H9 (cell line): ENCODE data around the gene CNTFR. TPM values are rescaled to one million over a fixed set of nuclear protein-coding genes. Genes with fewer than 3 reads are reported as not detected.

Experiments used
- DNase-seq: peaks from one replicate; pipeline ENCODE4 v3.0.0-alpha.2; 2017
- H2AFZ ChIP-seq: one replicate; pipeline ENCODE4 v1.6.1; 2013; ENCODE audit warnings: mild to moderate bottlenecking, low read length, control low read depth, moderate library complexity
- H2AK5ac ChIP-seq: 2 replicates; pipeline ENCODE4 v1.6.1; 2013; ENCODE audit warnings: low read length, control low read depth, mixed read lengths; ENCODE audit not compliant: insufficient read length
- H2BK120ac ChIP-seq: one replicate; pipeline ENCODE4 v1.6.1; 2013; ENCODE audit warnings: low read depth, mild to moderate bottlenecking, low read length, control low read depth, inconsistent platforms; ENCODE audit not compliant: poor library complexity, severe bottlenecking
- H2BK12ac ChIP-seq: 2 replicates; pipeline ENCODE4 v1.6.1; 2013; ENCODE audit warnings: low read length, control low read depth, mixed read lengths, low read depth; ENCODE audit not compliant: insufficient read length
- H2BK15ac ChIP-seq: 2 replicates; pipeline ENCODE4 v1.6.1; 2013; ENCODE audit warnings: low read depth, low read length, control low read depth
- H2BK20ac ChIP-seq: one replicate; pipeline ENCODE4 v1.6.1; 2013; ENCODE audit warnings: low read depth, mild to moderate bottlenecking, low read length, control low read depth, inconsistent platforms; ENCODE audit not compliant: poor library complexity, severe bottlenecking
- H2BK5ac ChIP-seq: 2 replicates; pipeline ENCODE4 v1.6.1; 2013; ENCODE audit warnings: low read length, control low read depth, mixed read lengths; ENCODE audit not compliant: insufficient read length
- H3K14ac ChIP-seq: 2 replicates; pipeline ENCODE4 v1.6.1; 2013; ENCODE audit warnings: low read length, control low read depth; ENCODE audit not compliant: insufficient read depth
- H3K18ac ChIP-seq: 2 replicates; pipeline ENCODE4 v1.6.1; 2013; ENCODE audit warnings: low read depth, mild to moderate bottlenecking, mixed read lengths, low read length, control low read depth; ENCODE audit not compliant: insufficient read length
- H3K23ac ChIP-seq: 2 replicates; pipeline ENCODE4 v1.6.1; 2013; ENCODE audit warnings: low read length, control low read depth, mixed read lengths, low read depth; ENCODE audit not compliant: insufficient read length
- H3K23me2 ChIP-seq: 2 replicates; pipeline ENCODE4 v1.6.1; 2013; ENCODE audit warnings: low read depth, mild to moderate bottlenecking, mixed read lengths, low read length, control low read depth; ENCODE audit not compliant: insufficient read length, poor library complexity, severe bottlenecking
- H3K27ac ChIP-seq: 2 replicates; pipeline ENCODE4 v1.5.1; 2013; ENCODE audit warnings: low read length, control low read depth, mixed read lengths, low read depth; ENCODE audit not compliant: insufficient read length
- H3K27me3 ChIP-seq: 2 replicates; pipeline ENCODE4 v1.6.1; 2013; ENCODE audit warnings: low read length, control low read depth, inconsistent platforms; ENCODE audit not compliant: insufficient read depth
- H3K4ac ChIP-seq: 2 replicates; pipeline ENCODE4 v1.6.1; 2013; ENCODE audit warnings: low read depth, mild to moderate bottlenecking, control low read depth, inconsistent platforms, low read length, moderate library complexity
- H3K4me1 ChIP-seq: 2 replicates; pipeline ENCODE4 v1.6.1; 2013; ENCODE audit warnings: low read length, control low read depth, inconsistent platforms; ENCODE audit not compliant: insufficient read depth
- H3K4me2 ChIP-seq: 2 replicates; pipeline ENCODE4 v1.6.1; 2013; ENCODE audit warnings: low read length, control low read depth, mixed read lengths; ENCODE audit not compliant: insufficient read length, insufficient read depth
- H3K56ac ChIP-seq: 2 replicates; pipeline ENCODE4 v1.6.1; 2013; ENCODE audit warnings: low read depth, mild to moderate bottlenecking, mixed read lengths, low read length, control low read depth; ENCODE audit not compliant: insufficient read length
- H3K79me1 ChIP-seq: 2 replicates; pipeline ENCODE4 v1.6.1; 2013; ENCODE audit warnings: low read depth, mild to moderate bottlenecking, moderate library complexity, low read length, control low read depth, inconsistent platforms; ENCODE audit not compliant: insufficient read depth, poor library complexity, severe bottlenecking
- H3K79me2 ChIP-seq: 2 replicates; pipeline ENCODE4 v1.6.1; 2013; ENCODE audit warnings: low read length, control low read depth, inconsistent platforms; ENCODE audit not compliant: insufficient read depth
- H3K9ac ChIP-seq: 2 replicates; pipeline ENCODE4 v1.6.1; 2013; ENCODE audit warnings: low read length, control low read depth, mixed read lengths; ENCODE audit not compliant: insufficient read length; ENCODE audit errors: extremely low read depth
- H3K9me3 ChIP-seq: one replicate; pipeline ENCODE4 v1.6.1; 2013; ENCODE audit warnings: low read depth, low read length, inconsistent platforms; ENCODE audit not compliant: control insufficient read depth
- H3T11ph ChIP-seq: one replicate; pipeline ENCODE4 v1.6.1; 2013; ENCODE audit warnings: mild to moderate bottlenecking, low read length, control low read depth, inconsistent platforms
- H4K20me1 ChIP-seq: one replicate; pipeline ENCODE4 v1.6.1; 2013; ENCODE audit not compliant: control insufficient read depth, insufficient read length, insufficient read depth
- H4K5ac ChIP-seq: 2 replicates; pipeline ENCODE4 v1.6.1; 2013; ENCODE audit warnings: low read depth, mild to moderate bottlenecking, mixed read lengths, low read length, control low read depth; ENCODE audit not compliant: insufficient read length
- H4K8ac ChIP-seq: replicated peaks from 2 replicates; pipeline ENCODE4 v1.6.1; 2013; ENCODE audit warnings: low read length, control low read depth, mixed read lengths, low read depth; ENCODE audit not compliant: insufficient read length
- H4K91ac ChIP-seq: 2 replicates; pipeline ENCODE4 v1.6.1; 2013; ENCODE audit warnings: low read depth, mild to moderate bottlenecking, moderate library complexity, mixed read lengths, low read length, control low read depth; ENCODE audit not compliant: insufficient read length
- H3K27ac Mint-ChIP-seq, 3 experiments: 2 replicates in 2 of 3; 3 replicates in 1 of 3; pipeline ENCODE4 v1.8.0; 2020 to 2021; ENCODE audit warnings: mixed read lengths in 3 of 3, mild to moderate bottlenecking in 1 of 3, moderate library complexity in 1 of 3
- H3K27me3 Mint-ChIP-seq: 2 replicates; pipeline ENCODE4 v1.8.0; 2021; ENCODE audit warnings: low read depth, mild to moderate bottlenecking, moderate library complexity, mixed read lengths
- H3K36me3 Mint-ChIP-seq, 3 experiments: 2 replicates in 2 of 3; 3 replicates in 1 of 3; pipeline ENCODE4 v1.8.0; 2020 to 2021; ENCODE audit warnings: low read depth in 3 of 3, mixed read lengths in 3 of 3; ENCODE audit not compliant: insufficient read depth in 1 of 3
- H3K4me1 Mint-ChIP-seq, 2 experiments: 2 replicates each; pipeline ENCODE4 v1.8.0; 2020; ENCODE audit warnings: mixed read lengths in 2 of 2
- H3K4me3 Mint-ChIP-seq, 2 experiments: 2 replicates in 1 of 2; 3 replicates in 1 of 2; pipeline ENCODE4 v1.8.0; 2020 to 2021; ENCODE audit warnings: mild to moderate bottlenecking in 2 of 2, mixed read lengths in 2 of 2, moderate library complexity in 1 of 2
- H3K9me3 Mint-ChIP-seq, 2 experiments: 2 replicates in 1 of 2; 3 replicates in 1 of 2; pipeline ENCODE4 v1.8.0; 2020; ENCODE audit warnings: mild to moderate bottlenecking in 2 of 2, mixed read lengths in 2 of 2, moderate library complexity in 1 of 2
- WGBS: extraction: QIAGEN DNeasy Blood & Tissue Kit; methylation state at CpG from one replicate; pipeline ENCODE4 v1.1.7; 2013; ENCODE audit warnings: missing lambda C conversion rate, low lambda C conversion rate, mixed read lengths; ENCODE audit not compliant: insufficient read length; ENCODE audit errors: extremely low coverage; 5-methylcytosine and 5-hydroxymethylcytosine counted together
- total RNA-seq: library from RNA; stranded (reverse); gene quantifications from 2 replicates; pipeline ENCODE4 v1.2.1, GENCODE V29; 2021
- TF ChIP-seq, protein P1 (sequence below): fragments of 200-600 bp; sonication (generic); conservative IDR thresholded peaks from 3 replicates; pipeline ENCODE4 v1.8.0; 2021; ENCODE audit warnings: antibody characterized with exemption, mild to moderate bottlenecking

The CNTFR gene
- total RNA-seq, 1 experiment from 2014 or later, result 0.55 TPM

DNA sequence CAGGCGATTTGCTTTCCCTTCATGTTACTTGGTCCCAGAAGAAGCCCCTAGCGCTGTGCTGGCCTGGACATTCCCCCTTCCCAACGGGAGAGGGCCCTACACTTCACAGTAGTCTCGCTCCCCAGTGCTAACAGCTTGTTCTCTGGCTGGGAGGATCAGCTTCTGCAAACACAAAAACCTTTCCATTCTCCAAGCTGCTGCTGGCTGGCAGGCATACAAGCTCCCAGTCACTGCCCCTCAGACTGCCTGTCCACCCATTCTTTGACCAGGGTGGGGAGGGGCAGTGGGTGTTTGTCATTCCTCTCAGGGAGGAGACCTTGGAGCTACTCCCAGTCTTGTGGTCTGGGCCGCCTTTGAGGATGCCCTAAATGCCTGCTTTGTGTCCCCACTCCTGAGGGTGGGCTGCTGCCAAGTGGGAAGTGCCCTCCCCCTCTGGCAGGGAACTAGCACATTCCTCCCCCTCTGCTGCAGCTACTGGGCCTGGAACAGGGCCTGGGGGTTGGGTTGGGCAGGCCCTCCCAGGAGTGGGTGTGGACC lies 87.6 kb downstream of the CNTFR start:
- Histone ChIP-seq H2BK15ac (no peak overlapping the region), H2BK12ac (no peak overlapping the region), H3K9ac (no peak overlapping the region), H4K5ac (no peak overlapping the region), H3K27me3 (no peaks in the 10 kb centered on the region), H2AK5ac (no peak overlapping the region), H3K23ac (no peak overlapping the region), H3K79me2 (no peaks in the 10 kb centered on the region), H3K4ac (no peak overlapping the region), H4K91ac (no peak overlapping the region), H4K8ac (no peak overlapping the region), H3K23me2 (no peaks in the 10 kb centered on the region), H3K56ac (no peak overlapping the region), H3K14ac (no peak overlapping the region; the same call in 1 of the 2 replicates), H4K20me1 (no peaks in the 10 kb centered on the region), H3K18ac (no peak overlapping the region), H3T11ph (no peak overlapping the region), H2BK20ac (no peak overlapping the region), H2BK5ac (no peak overlapping the region), H3K4me2 (no peak overlapping the region), H3K4me1 (no peaks in the 10 kb centered on the region), H3K27ac (no peak overlapping the region), H2AFZ (no peak overlapping the region), H3K79me1 (no peaks in the 10 kb centered on the region), H3K9me3 (no peaks in the 10 kb centered on the region), H2BK120ac (no peak overlapping the region)
- Mint-ChIP-seq H3K27me3 (peaks cover 3% of the 10 kb centered on the region; the same call in 1 of the 2 replicates), H3K36me3 (no peaks in the 10 kb centered on the region), H3K27ac (no peak overlapping the region; a peak in 1 of 7 replicates), H3K4me1 (peaks cover 8 to 29% of the 10 kb centered on the region in 2 experiments), H3K4me3 (no peak overlapping the region), H3K9me3 (no peaks in the 10 kb centered on the region)
- peak; percentile 54 for DNase-seq
- TF ChIP-seq, protein P1, sequence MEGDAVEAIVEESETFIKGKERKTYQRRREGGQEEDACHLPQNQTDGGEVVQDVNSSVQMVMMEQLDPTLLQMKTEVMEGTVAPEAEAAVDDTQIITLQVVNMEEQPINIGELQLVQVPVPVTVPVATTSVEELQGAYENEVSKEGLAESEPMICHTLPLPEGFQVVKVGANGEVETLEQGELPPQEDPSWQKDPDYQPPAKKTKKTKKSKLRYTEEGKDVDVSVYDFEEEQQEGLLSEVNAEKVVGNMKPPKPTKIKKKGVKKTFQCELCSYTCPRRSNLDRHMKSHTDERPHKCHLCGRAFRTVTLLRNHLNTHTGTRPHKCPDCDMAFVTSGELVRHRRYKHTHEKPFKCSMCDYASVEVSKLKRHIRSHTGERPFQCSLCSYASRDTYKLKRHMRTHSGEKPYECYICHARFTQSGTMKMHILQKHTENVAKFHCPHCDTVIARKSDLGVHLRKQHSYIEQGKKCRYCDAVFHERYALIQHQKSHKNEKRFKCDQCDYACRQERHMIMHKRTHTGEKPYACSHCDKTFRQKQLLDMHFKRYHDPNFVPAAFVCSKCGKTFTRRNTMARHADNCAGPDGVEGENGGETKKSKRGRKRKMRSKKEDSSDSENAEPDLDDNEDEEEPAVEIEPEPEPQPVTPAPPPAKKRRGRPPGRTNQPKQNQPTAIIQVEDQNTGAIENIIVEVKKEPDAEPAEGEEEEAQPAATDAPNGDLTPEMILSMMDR, result peak; percentile 54
- WGBS, result no CpG with 5 or more reads among the region's 5 CpGs

Other genes starting within 250 kb of the CNTFR start
- 5.6 and 5.7 TPM in 2 replicates for gene MYORG, start 212.8 kb downstream of the CNTFR start, total RNA-seq
- 16.7 and 17.5 TPM in 2 replicates for gene FAM219A, start 131.2 kb downstream of the CNTFR start, total RNA-seq
- gene DNAI1, start 130.9 kb downstream of the CNTFR start, total RNA-seq, result 0.22 and 0.83 TPM in 2 replicates
- gene ENHO, start 66.7 kb downstream of the CNTFR start, total RNA-seq, result 11.3 and 14.5 TPM in 2 replicates
- 16.4 and 17.2 TPM in 2 replicates for gene RPP25L, start 22.4 kb upstream of the CNTFR start, total RNA-seq
- gene DCTN3, start 30.8 kb upstream of the CNTFR start, total RNA-seq, result 35.2 and 40.0 TPM in 2 replicates
- not detected in 2 replicates for gene ARID3C, start 39.3 kb upstream of the CNTFR start, total RNA-seq
- gene SIGMAR1, start 48.1 kb upstream of the CNTFR start, total RNA-seq, result 68.2 and 68.3 TPM in 2 replicates
- 39.2 and 41.5 TPM in 2 replicates for gene GALT, start 57.0 kb upstream of the CNTFR start, total RNA-seq
- gene IL11RA, start 62.5 kb upstream of the CNTFR start, total RNA-seq, result 8.7 and 8.9 TPM in 2 replicates
- 0.28 and 1.0 TPM in 2 replicates for gene CCL27, start 72.9 kb upstream of the CNTFR start, total RNA-seq
- gene CCL19, start 101.6 kb upstream of the CNTFR start, total RNA-seq, result not detected in 2 replicates
- not detected in 2 replicates for gene CCL21, start 120.4 kb upstream of the CNTFR start, total RNA-seq